GM18909 (cell line): ENCODE measurements around the gene ASIC3.

Experiments used
- ATAC-seq: cut with Tn5 transposase; IDR thresholded peaks from one replicate; pipeline ENCODE4 v1.9.1; 2021; ENCODE audit warnings: mild to moderate bottlenecking; ENCODE audit not compliant: unreplicated experiment, poor library complexity

The ASIC3 gene

GRCh38 chr7:151095828-151096475 is 47.6 kb downstream of the ASIC3 start:
- ATAC-seq = no peak

DNA sequence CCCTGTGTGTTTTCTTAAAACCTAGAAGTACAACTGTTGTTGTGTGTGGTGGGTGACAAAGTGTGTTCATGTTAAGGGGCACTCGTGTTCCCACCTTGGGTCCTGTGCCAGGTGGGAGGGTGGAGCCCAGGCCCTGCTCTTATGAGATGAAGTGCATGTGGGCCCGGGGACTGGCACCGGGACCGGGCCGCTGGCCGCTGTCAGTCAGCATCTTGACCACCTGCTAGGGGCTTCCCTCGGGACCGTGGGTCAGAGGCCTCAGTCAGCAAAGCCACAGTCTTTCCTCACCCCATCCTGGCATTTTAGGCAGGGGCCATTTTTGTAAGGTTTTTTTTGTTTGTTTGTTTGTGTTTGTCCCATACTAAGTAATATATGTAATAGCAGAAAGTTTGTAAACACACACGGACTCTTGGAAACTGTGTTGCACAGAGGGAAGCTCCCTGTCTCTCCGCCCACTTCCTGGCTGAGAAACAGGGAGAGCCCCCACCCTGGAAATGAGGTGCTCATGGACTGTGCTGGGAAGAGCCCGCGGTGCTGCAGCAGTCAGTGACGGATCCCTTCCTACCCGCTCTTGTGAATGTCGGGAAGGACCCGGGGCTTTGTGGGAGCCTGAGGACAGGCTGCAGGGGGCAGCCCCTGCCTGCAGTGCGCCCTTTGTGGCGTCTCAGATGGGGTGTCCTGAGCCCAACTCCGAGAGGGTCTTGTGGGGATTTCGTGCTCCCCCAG is 51.3 kb downstream of the ASIC3 start:
- ATAC-seq = no peak

DNA sequence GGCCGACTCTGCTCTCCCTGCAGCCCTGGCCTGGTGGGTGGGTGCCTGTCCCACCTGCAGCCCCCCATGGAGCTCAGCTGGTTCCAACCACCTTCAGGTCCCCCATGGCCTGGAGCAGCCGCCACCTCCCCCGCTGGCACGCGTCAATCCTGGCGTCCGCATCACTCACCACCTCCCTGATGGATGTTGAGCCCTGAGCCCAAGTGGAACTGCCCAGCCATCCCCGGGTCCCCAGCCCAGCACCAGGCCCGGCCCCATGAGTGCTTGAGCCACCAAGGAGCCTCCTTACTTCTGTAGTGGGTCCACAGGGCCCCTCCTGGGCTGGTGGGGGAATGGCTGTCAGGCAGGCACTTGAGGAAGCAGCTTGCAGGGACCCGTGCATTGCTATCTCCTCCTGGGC is 52.6 kb downstream of the ASIC3 start:
- no peak for ATAC-seq

GRCh38 chr7:151101621-151102396 is 53.5 kb downstream of the ASIC3 start:
- no peak for ATAC-seq
